HepG2 (cell line): ENCODE results near the gene SUCLG1. TPM values are rescaled to one million over a fixed set of nuclear protein-coding genes. Genes with fewer than 3 reads are reported as not detected.

Experiments
- ATAC-seq: fragments of 200-7000 bp; cut with Tn5 transposase; 3 replicates; pipeline ENCODE4 v1.9.1; 2020; ENCODE audit warnings: mild to moderate bottlenecking, moderate library complexity
- BruUV-seq: library from RNA; stranded (reverse); fragments of 400-500 nt; replicated peaks from 2 replicates; lab custom pipeline; 2021; lab: Mats Ljungman, UMichigan
- CTCF ChIA-PET: fragments of 300-600 bp; formaldehyde crosslinking; extraction: SDS; loops from one replicate; lab custom pipeline; 2021; ENCODE audit warnings: low total read pairs, inconsistent platforms, low intra/inter-chr PET ratio; lab: Yijun Ruan, JAX
- POLR2A ChIA-PET: fragments of 350-600 bp; sonication (Branson Sonifier 250); formaldehyde crosslinking; loops from one replicate; lab custom pipeline; 2020; ENCODE audit warnings: antibody characterized with exemption, inconsistent platforms; lab: Yijun Ruan, JAX
- DNase-seq: peaks from one replicate; pipeline ENCODE4 v3.0.0-alpha.2; 2015; ENCODE audit warnings: low spot score
- FAIRE-seq: peaks from 3 replicates; lab custom pipeline; 2011; peaks lifted over from hg19 to GRCh38; lab: Jason Lieb, UNC
- H2AFZ ChIP-seq: one replicate; pipeline ENCODE4 v1.6.1; 2011; ENCODE audit warnings: low read length, inconsistent platforms
- H3K27ac ChIP-seq: fragments of 300-600 bp; 3 replicates; pipeline ENCODE4 v1.8.0; 2011; ENCODE audit warnings: mixed run types, mild to moderate bottlenecking, mixed read lengths, low read length, inconsistent platforms; ENCODE audit not compliant: insufficient read depth; ENCODE audit errors: extremely low read length
- H3K27me3 ChIP-seq, 2 experiments: fragments of 200-600 bp in 1 of 2; 2 replicates in 1 of 2; 3 replicates in 1 of 2; pipeline versions ENCODE4 v1.6.0 to v1.8.0; 2011; ENCODE audit warnings: low read length in 2 of 2, mild to moderate bottlenecking in 2 of 2, moderate library complexity in 2 of 2, inconsistent platforms in 1 of 2; ENCODE audit not compliant: insufficient read depth in 2 of 2, control insufficient read depth in 1 of 2
- H3K36me3 ChIP-seq, 2 experiments: fragments of 200-600 bp in 1 of 2; replicated peaks in 1 of 2; 2 replicates in 1 of 2; 3 replicates in 1 of 2; pipeline versions ENCODE4 v1.5.1 to v1.8.0; 2011; ENCODE audit warnings: low read length in 2 of 2, inconsistent platforms in 1 of 2; ENCODE audit not compliant: insufficient read depth in 2 of 2, control insufficient read depth in 1 of 2
- H3K4me1 ChIP-seq: 2 replicates; pipeline ENCODE4 v1.5.1; 2012; ENCODE audit warnings: low read length, inconsistent platforms; ENCODE audit not compliant: insufficient read depth
- H3K4me2 ChIP-seq: 2 replicates; pipeline ENCODE4 v1.6.0; 2011; ENCODE audit warnings: low read depth, low read length, inconsistent platforms
- H3K4me3 ChIP-seq, 3 experiments: fragments of 200-600 bp in 1 of 3; sonication (generic), shearing (Covaris generic) in 1 of 3; replicated peaks in 1 of 3; 2 replicates each; pipeline ENCODE4 v1.5.1; 2011 to 2016; ENCODE audit warnings: low read length in 3 of 3, inconsistent platforms in 2 of 3, low read depth in 2 of 3, mild to moderate bottlenecking in 2 of 3, control low read depth in 1 of 3, mixed read lengths in 1 of 3; ENCODE audit not compliant: insufficient read depth in 1 of 3
- H3K79me2 ChIP-seq: one replicate; pipeline ENCODE4 v1.6.1; 2011; ENCODE audit warnings: low read length, inconsistent platforms; ENCODE audit not compliant: insufficient read depth
- H3K9ac ChIP-seq: 2 replicates; pipeline ENCODE4 v1.6.0; 2011; ENCODE audit warnings: mild to moderate bottlenecking, low read depth, low read length, inconsistent platforms; ENCODE audit not compliant: insufficient read depth
- H3K9me3 ChIP-seq: 2 replicates; pipeline ENCODE4 v1.5.1; 2012; ENCODE audit warnings: mild to moderate bottlenecking, low read length
- H4K20me1 ChIP-seq: 2 replicates; pipeline ENCODE4 v1.6.0; 2011; ENCODE audit warnings: inconsistent platforms, mild to moderate bottlenecking, low read length, moderate library complexity; ENCODE audit not compliant: insufficient read depth
- BHLHE40 ChIP-seq: IDR thresholded peaks from 2 replicates; pipeline ENCODE4 v1.6.1; 2011; ENCODE audit warnings: low read length, improper control_type of control experiment
- ELF4 ChIP-seq: sonication (generic); formaldehyde crosslinking; IDR thresholded peaks from 2 replicates; pipeline ENCODE4 v1.5.0; 2020; ENCODE audit warnings: missing genetic modification reagents, mild to moderate bottlenecking, moderate library complexity, borderline replicate concordance
- FOXP1 ChIP-seq, 2 experiments: fragments of 450-650 bp in 1 of 2; IDR thresholded peaks; 2 replicates each; pipeline ENCODE4 v1.6.1; 2017 to 2018; ENCODE audit warnings: antibody characterized with exemption in 1 of 2
- IRF1 ChIP-seq: sonication (generic); formaldehyde crosslinking; IDR thresholded peaks from 2 replicates; pipeline ENCODE4 v1.4.0; 2020; ENCODE audit warnings: low read depth, mild to moderate bottlenecking, missing genetic modification reagents
- IRF2 ChIP-seq: IDR thresholded peaks from 2 replicates; pipeline ENCODE4 v1.6.1; 2018; ENCODE audit warnings: missing genetic modification reagents, missing compliant biosample characterization
- SALL1 ChIP-seq: sonication (generic); formaldehyde crosslinking; IDR thresholded peaks from 2 replicates; pipeline ENCODE4 v1.8.0; 2022; ENCODE audit warnings: mild to moderate bottlenecking, missing genetic modification reagents
- STAG1 ChIP-seq: sonication (generic); formaldehyde crosslinking; IDR thresholded peaks from 2 replicates; pipeline ENCODE4 v1.4.0; 2020; ENCODE audit warnings: missing genetic modification reagents
- ZNF207 ChIP-seq: fragments of 450-650 bp; IDR thresholded peaks from 2 replicates; pipeline ENCODE4 v1.6.1; 2016; ENCODE audit warnings: antibody characterized with exemption, borderline replicate concordance
- ZNF567 ChIP-seq: sonication (generic); formaldehyde crosslinking; IDR thresholded peaks from 2 replicates; pipeline ENCODE4 v1.8.1; 2023; ENCODE audit warnings: mild to moderate bottlenecking, missing genetic modification reagents, borderline replicate concordance
- ZNF775 ChIP-seq: sonication (generic); formaldehyde crosslinking; IDR thresholded peaks from 2 replicates; pipeline ENCODE4 v1.4.0; 2020; ENCODE audit warnings: missing genetic modification reagents, mild to moderate bottlenecking, moderate library complexity, borderline replicate concordance
- ZNF891 ChIP-seq: sonication (generic); formaldehyde crosslinking; IDR thresholded peaks from 2 replicates; pipeline ENCODE4 v1.5.0; 2020; ENCODE audit warnings: mild to moderate bottlenecking, missing genetic modification reagents
- WGBS: methylation state at CpG from one replicate; pipeline ENCODE4 v1.1.6; 2017; ENCODE audit warnings: low lambda C conversion rate; 5-methylcytosine and 5-hydroxymethylcytosine counted together
- in situ Hi-C: cut with HindIII; loops from 2 replicates; pipeline ENCODE4 v1.10.0; 2017; ENCODE audit warnings: low pct_unique_long_range_greater_than_20kb; ENCODE audit not compliant: extremely low pct_ligation_motif_present
- intact Hi-C: fragments of 100-400 bp; cut with micrococcal nuclease; formaldehyde crosslinking; loops from one replicate; pipeline ENCODE4 v1.10.0; 2022; ENCODE audit not compliant: unreplicated experiment
- polyA plus RNA-seq, 8 experiments: library from polyadenylated mRNA; depleted of rRNA in 3 of 8; stranded (reverse) in 7 of 8; unstranded in 1 of 8; fragments of >200 nt; fragmentation: Illumina TruSeq in 4 of 8; extraction: Trizol in 4 of 8; gene quantifications; 2 replicates each; pipeline versions ENCODE4 v1.2.1 to v1.2.3, GENCODE V29; 2011 to 2016; ENCODE audit warnings: low read depth in 4 of 8, missing spikeins in 1 of 8, mixed read lengths in 1 of 8; ENCODE audit not compliant: insufficient read depth in 1 of 8
- total RNA-seq, 5 experiments: library from RNA; depleted of rRNA; stranded (reverse); fragments of >200 nt; fragmentation: Illumina TruSeq; extraction: Trizol; gene quantifications; 2 replicates each; pipeline ENCODE4 v1.2.3, GENCODE V29; 2016; ENCODE audit warnings: low read depth in 1 of 5

SUCLG1 gene
- total and polyA plus RNA-seq, 2 of the 13 experiments (the other 11 are each of a cell fraction or from before 2014, with no cell fraction given) = 58.7 to 121 TPM

- TF ChIP-seq SALL1 (CRISPR knock-in tag) = no peak
These were observed 35.0 kb upstream of the SUCLG1 start (continued) for GRCh38 chr2:84494070-84494469.

GRCh38 chr2:84493514-84493913 lies 34.4 kb upstream of the SUCLG1 start:
- no peak overlapping the region for H3K27ac ChIP-seq
- DNase-seq (no peak), FAIRE-seq (no peak), ATAC-seq (no peak)
- no peak overlapping the region for H3K4me3 ChIP-seq
- H3K79me2 ChIP-seq = no peaks in the 10 kb centered on the region
- TF ChIP-seq ZNF567 (CRISPR knock-in tag) (no peak), FOXP1 (IDR thresholded peaks at IDR 0.05) (no peak), FOXP1 (CRISPR knock-in tag; IDR thresholded peaks at IDR 0.05) (no peak), ZNF891 (CRISPR knock-in tag) (no peak), ZNF775 (CRISPR knock-in tag) (no peak), BHLHE40 (no peak)
- no TSS peak for BruUV-seq
- H3K9me3 ChIP-seq = no peaks in the 10 kb centered on the region
- no peaks in the 10 kb centered on the region for H3K36me3 ChIP-seq
- no peak overlapping the region for H3K4me2 ChIP-seq
- intact Hi-C loops (no loop called here), in situ Hi-C loops (no loop called here)
- H4K20me1 ChIP-seq = no peaks in the 10 kb centered on the region
- no peak overlapping the region for H2AFZ ChIP-seq
- POLR2A ChIA-PET = no interaction called here
- CTCF ChIA-PET = interaction anchor here (1.2 to 1.7 kb wide), 2 partner anchors 138 to 389 kb away, joined by 3 to 7 read pairs; no protein-coding TSS in a partner anchor
- H3K27me3 ChIP-seq = no peaks in the 10 kb centered on the region
- H3K4me1 ChIP-seq = peaks cover 5% of the 10 kb centered on the region; the same call in 1 of the 2 replicates
- WGBS = 69% methylated on average over 5 of the region's 5 CpGs
- no peak overlapping the region for H3K9ac ChIP-seq

GRCh38 chr2:84492571-84492970 lies 33.5 kb upstream of the SUCLG1 start:
- Histone ChIP-seq H3K27ac (no peak overlapping the region), H4K20me1 (no peaks in the 10 kb centered on the region), H3K9me3 (no peaks in the 10 kb centered on the region), H3K9ac (no peak overlapping the region), H3K36me3 (no peaks in the 10 kb centered on the region), H2AFZ (no peak overlapping the region), H3K4me2 (no peak overlapping the region), H3K27me3 (no peaks in the 10 kb centered on the region), H3K4me1 (peaks cover 12% of the 10 kb centered on the region), H3K4me3 (no peak overlapping the region), H3K79me2 (no peaks in the 10 kb centered on the region)
- TF ChIP-seq ELF4 (CRISPR knock-in tag) (no peak), STAG1 (peak; percentile 23), IRF2 (CRISPR knock-in tag) (no peak), IRF1 (no peak), ZNF207 (no peak)
- no TSS peak for BruUV-seq
- ATAC-seq (no peak), DNase-seq (no peak), FAIRE-seq (no peak)
- intact Hi-C loops = no loop called here
- CTCF ChIA-PET = interaction anchor here (1.1 to 1.7 kb wide), 3 partner anchors 138 to 433 kb away, joined by 3 to 7 read pairs (median 3); no protein-coding TSS in a partner anchor
- in situ Hi-C loops = no loop called here
- 41% methylated on average over 1 of the region's 1 CpG for WGBS
- POLR2A ChIA-PET = no interaction called here
